Mesenchymal stem cell (in vitro differentiated cells and primary cell): ENCODE measurements around the gene TENM4.

Experiments
- DNase-seq: peaks from one replicate; pipeline ENCODE4 v3.0.0-alpha.2; 2013
- H2AFZ ChIP-seq: one replicate; pipeline ENCODE4 v1.6.1; 2013; ENCODE audit warnings: low read depth, mild to moderate bottlenecking, control low read depth, inconsistent platforms, low read length, moderate library complexity
- H2AK5ac ChIP-seq: 2 replicates; pipeline ENCODE4 v1.6.1; 2013; ENCODE audit warnings: low read length, moderate library complexity, mild to moderate bottlenecking, inconsistent platforms; ENCODE audit not compliant: severe bottlenecking
- H2BK120ac ChIP-seq: one replicate; pipeline ENCODE4 v1.6.1; 2013; ENCODE audit warnings: low read depth, mild to moderate bottlenecking, inconsistent platforms, low read length, moderate library complexity
- H2BK12ac ChIP-seq, 2 experiments: one replicate each; pipeline ENCODE4 v1.6.1; 2013; ENCODE audit warnings: inconsistent platforms in 2 of 2, low read length in 2 of 2, mild to moderate bottlenecking in 2 of 2, moderate library complexity in 2 of 2, control low read depth in 1 of 2
- H2BK15ac ChIP-seq: one replicate; pipeline ENCODE4 v1.6.1; 2013; ENCODE audit warnings: mild to moderate bottlenecking, low read depth, inconsistent platforms; ENCODE audit not compliant: poor library complexity, severe bottlenecking
- H2BK5ac ChIP-seq: 2 replicates; pipeline ENCODE4 v1.6.1; 2013; ENCODE audit warnings: low read depth, mild to moderate bottlenecking, low read length, control low read depth, inconsistent platforms; ENCODE audit not compliant: poor library complexity, severe bottlenecking
- H3K14ac ChIP-seq, 2 experiments: one replicate each; pipeline ENCODE4 v1.6.1; 2013; ENCODE audit warnings: inconsistent platforms in 2 of 2, low read length in 2 of 2, control low read depth in 1 of 2, mild to moderate bottlenecking in 1 of 2, moderate library complexity in 1 of 2
- H3K18ac ChIP-seq, 2 experiments: one replicate each; pipeline ENCODE4 v1.6.1; 2013; ENCODE audit warnings: inconsistent platforms in 2 of 2, low read length in 2 of 2, control low read depth in 1 of 2, low read depth in 1 of 2, mild to moderate bottlenecking in 1 of 2
- H3K23ac ChIP-seq, 2 experiments: one replicate each; pipeline ENCODE4 v1.6.1; 2013; ENCODE audit warnings: inconsistent platforms in 2 of 2, low read length in 2 of 2, mild to moderate bottlenecking in 2 of 2, moderate library complexity in 2 of 2, control low read depth in 1 of 2
- H3K27ac ChIP-seq: 2 replicates; pipeline ENCODE4 v1.5.1; 2013; ENCODE audit warnings: mild to moderate bottlenecking, moderate library complexity, low read length, control low read depth, inconsistent platforms; ENCODE audit not compliant: poor library complexity, severe bottlenecking
- H3K27me3 ChIP-seq, 2 experiments: 2 replicates each; pipeline versions ENCODE4 v1.6.1 to v1.7.0; 2013; ENCODE audit warnings: low read length in 2 of 2, mild to moderate bottlenecking in 2 of 2, moderate library complexity in 2 of 2, control low read depth in 1 of 2, inconsistent platforms in 1 of 2; ENCODE audit not compliant: control insufficient read depth in 1 of 2, insufficient read depth in 1 of 2
- H3K36me3 ChIP-seq, 2 experiments: 2 replicates each; pipeline versions ENCODE4 v1.6.1 to v1.7.0; 2013; ENCODE audit warnings: low read length in 2 of 2, control low read depth in 1 of 2, inconsistent platforms in 1 of 2, low read depth in 1 of 2, mild to moderate bottlenecking in 1 of 2; ENCODE audit not compliant: insufficient read depth in 2 of 2, control insufficient read depth in 1 of 2
- H3K4ac ChIP-seq, 2 experiments: one replicate each; pipeline ENCODE4 v1.6.1; 2013; ENCODE audit warnings: inconsistent platforms in 2 of 2, low read length in 2 of 2, mild to moderate bottlenecking in 2 of 2, moderate library complexity in 2 of 2, control low read depth in 1 of 2, low read depth in 1 of 2
- H3K4me1 ChIP-seq: 2 replicates; pipeline ENCODE4 v1.6.1; 2013; ENCODE audit warnings: low read depth, low read length, control low read depth; ENCODE audit not compliant: control insufficient read depth, insufficient read depth
- H3K4me2 ChIP-seq: 2 replicates; pipeline ENCODE4 v1.6.1; 2013; ENCODE audit warnings: low read length, mild to moderate bottlenecking, inconsistent platforms; ENCODE audit not compliant: poor library complexity, severe bottlenecking
- H3K4me3 ChIP-seq, 2 experiments: 2 replicates each; pipeline versions ENCODE4 v1.5.1 to v1.7.0; 2013; ENCODE audit warnings: low read length in 2 of 2, mild to moderate bottlenecking in 2 of 2, control low read depth in 1 of 2, low read depth in 1 of 2; ENCODE audit not compliant: insufficient read depth in 1 of 2
- H3K79me1 ChIP-seq: replicated peaks from 2 replicates; pipeline ENCODE4 v1.6.1; 2013; ENCODE audit warnings: mild to moderate bottlenecking, control low read depth, low read length, inconsistent platforms; ENCODE audit not compliant: poor library complexity, severe bottlenecking
- H3K9ac ChIP-seq: 2 replicates; pipeline ENCODE4 v1.7.0; 2013; ENCODE audit warnings: mild to moderate bottlenecking, low read length, moderate library complexity
- H3K9me3 ChIP-seq: 2 replicates; pipeline ENCODE4 v1.7.0; 2013; ENCODE audit warnings: mild to moderate bottlenecking, low read length; ENCODE audit not compliant: control insufficient read depth
- H4K8ac ChIP-seq: one replicate; pipeline ENCODE4 v1.6.1; 2013; ENCODE audit warnings: inconsistent platforms, mild to moderate bottlenecking, low read length, moderate library complexity
- H4K91ac ChIP-seq: one replicate; pipeline ENCODE4 v1.6.1; 2013; ENCODE audit warnings: mild to moderate bottlenecking, low read length, inconsistent platforms
- WGBS: methylation state at CpG from one replicate; pipeline ENCODE4 v1.1.7; 2013; ENCODE audit warnings: mixed read lengths; 5-methylcytosine and 5-hydroxymethylcytosine counted together

Gene TENM4

DNA sequence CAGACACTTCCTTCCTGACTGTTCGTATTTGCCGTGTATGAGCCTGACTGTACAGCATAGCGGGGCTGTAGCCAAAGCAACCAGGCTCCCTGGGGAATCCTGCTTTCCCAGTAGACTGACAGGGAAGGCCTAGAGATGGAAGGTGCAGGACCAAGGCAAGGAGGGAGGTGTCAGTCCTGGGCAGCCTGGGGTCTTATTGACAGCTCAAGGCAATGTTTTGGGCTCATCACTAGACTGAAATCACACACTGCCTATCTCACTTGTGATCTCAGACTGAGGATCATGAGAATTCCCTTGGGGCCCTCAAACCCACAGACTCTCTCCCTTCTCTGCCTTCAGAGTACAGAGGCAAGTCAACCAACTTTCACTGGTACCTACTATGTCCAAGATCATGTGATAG lies 519.3 kb downstream of the TENM4 start:
- H3K9ac ChIP-seq = no peak overlapping the region
- no peak overlapping the region for H3K27ac ChIP-seq
- H2AFZ ChIP-seq = no peak overlapping the region
- no peak for DNase-seq
- no peak overlapping the region for H4K8ac ChIP-seq
- no peak overlapping the region for H4K91ac ChIP-seq
- no peak overlapping the region for H2AK5ac ChIP-seq
- H3K18ac ChIP-seq = no peak overlapping the region
- no peaks in the 10 kb centered on the region for H3K4me1 ChIP-seq
- no peaks in the 10 kb centered on the region for H3K9me3 ChIP-seq
- no peak overlapping the region for H2BK15ac ChIP-seq
- H3K14ac ChIP-seq = peak overlapping the region in 1 of 2 experiments; percentile 79
- H3K36me3 ChIP-seq = no peaks in the 10 kb centered on the region
- H3K4me3 ChIP-seq = no peak overlapping the region
- no peak overlapping the region for H3K4ac ChIP-seq
- no peaks in the 10 kb centered on the region for H3K79me1 ChIP-seq
- no peak overlapping the region for H3K23ac ChIP-seq
- no peak overlapping the region for H2BK120ac ChIP-seq
- H3K27me3 ChIP-seq = peaks cover 0 to 12% of the 10 kb centered on the region in 2 experiments
- H2BK12ac ChIP-seq = no peak overlapping the region
- no peak overlapping the region for H3K4me2 ChIP-seq
- WGBS = 78% methylated on average over 3 of the region's 3 CpGs
- H2BK5ac ChIP-seq = no peak overlapping the region

GRCh38 chr11:78920329-78920728 lies 520.5 kb downstream of the TENM4 start:
- H3K27ac ChIP-seq = no peak overlapping the region
- no peaks in the 10 kb centered on the region for H3K4me1 ChIP-seq
- peaks cover 0 to 12% of the 10 kb centered on the region in 2 experiments for H3K27me3 ChIP-seq
- H4K8ac ChIP-seq = no peak overlapping the region
- no peak for DNase-seq
- H2BK12ac ChIP-seq = no peak overlapping the region
- H2AK5ac ChIP-seq = no peak overlapping the region
- 82% methylated on average over 9 of the region's 9 CpGs for WGBS
- no peaks in the 10 kb centered on the region for H3K79me1 ChIP-seq
- H3K23ac ChIP-seq = no peak overlapping the region
- no peak overlapping the region for H2BK120ac ChIP-seq
- no peak overlapping the region for H3K4me3 ChIP-seq
- H3K18ac ChIP-seq = no peak overlapping the region
- no peaks in the 10 kb centered on the region for H3K36me3 ChIP-seq
- H3K14ac ChIP-seq = no peak overlapping the region
- no peak overlapping the region for H2AFZ ChIP-seq
- no peak overlapping the region for H3K4me2 ChIP-seq
- no peak overlapping the region for H2BK5ac ChIP-seq
- no peaks in the 10 kb centered on the region for H3K9me3 ChIP-seq
- H3K9ac ChIP-seq = no peak overlapping the region
- no peak overlapping the region for H2BK15ac ChIP-seq
- H3K4ac ChIP-seq = no peak overlapping the region
- no peak overlapping the region for H4K91ac ChIP-seq

GRCh38 chr11:78916759-78917158 lies 524.1 kb downstream of the TENM4 start:
- no peaks in the 10 kb centered on the region for H3K36me3 ChIP-seq
- H3K14ac ChIP-seq = no peak overlapping the region
- no peak overlapping the region for H3K4me3 ChIP-seq
- H3K4ac ChIP-seq = no peak overlapping the region
- no peaks in the 10 kb centered on the region for H3K4me1 ChIP-seq
- H3K9me3 ChIP-seq = no peaks in the 10 kb centered on the region
- no peak overlapping the region for H3K9ac ChIP-seq
- no peak overlapping the region for H3K23ac ChIP-seq
- H2BK12ac ChIP-seq = no peak overlapping the region
- H2AK5ac ChIP-seq = no peak overlapping the region
- DNase-seq = no peak
- no peak overlapping the region for H2BK15ac ChIP-seq
- H4K91ac ChIP-seq = no peak overlapping the region
- no peak overlapping the region for H3K27ac ChIP-seq
- H3K27me3 ChIP-seq = peaks cover 0 to 25% of the 10 kb centered on the region in 2 experiments
- no peak overlapping the region for H3K18ac ChIP-seq
- H3K79me1 ChIP-seq = no peaks in the 10 kb centered on the region
- no CpG with 5 or more reads among the region's 1 CpG for WGBS
- H2AFZ ChIP-seq = no peak overlapping the region
- no peak overlapping the region for H2BK5ac ChIP-seq
- no peak overlapping the region for H4K8ac ChIP-seq
- H2BK120ac ChIP-seq = no peak overlapping the region
- no peak overlapping the region for H3K4me2 ChIP-seq

GRCh38 chr11:78914503-78914902 lies 526.3 kb downstream of the TENM4 start:
- 16% methylated on average over 1 of the region's 1 CpG for WGBS
- H2BK15ac ChIP-seq = no peak overlapping the region
- no peaks in the 10 kb centered on the region for H3K36me3 ChIP-seq
- no peak overlapping the region for H3K27ac ChIP-seq
- H3K23ac ChIP-seq = no peak overlapping the region
- no peak overlapping the region for H3K4me3 ChIP-seq
- peaks cover 0 to 15% of the 10 kb centered on the region in 2 experiments for H3K27me3 ChIP-seq
- H2BK12ac ChIP-seq = no peak overlapping the region
- H2BK5ac ChIP-seq = no peak overlapping the region
- no peak overlapping the region for H4K8ac ChIP-seq
- H2AK5ac ChIP-seq = no peak overlapping the region
- H3K18ac ChIP-seq = no peak overlapping the region
- H2AFZ ChIP-seq = no peak overlapping the region
- no peaks in the 10 kb centered on the region for H3K9me3 ChIP-seq
- no peaks in the 10 kb centered on the region for H3K4me1 ChIP-seq
- H4K91ac ChIP-seq = no peak overlapping the region
- no peak overlapping the region for H3K14ac ChIP-seq
- no peak overlapping the region for H3K9ac ChIP-seq
- H2BK120ac ChIP-seq = no peak overlapping the region
- no peaks in the 10 kb centered on the region for H3K79me1 ChIP-seq
- no peak overlapping the region for H3K4me2 ChIP-seq
- DNase-seq = no peak
- H3K4ac ChIP-seq = no peak overlapping the region
